Type B pancreatic cell (in vitro differentiated cells): ENCODE results near the gene BCL2L1. TPM values are rescaled to one million over a fixed set of nuclear protein-coding genes. Genes with fewer than 3 reads are reported as not detected.

Experiments
- DNase-seq: peaks from one replicate; pipeline ENCODE4 v3.0.0; 2021; ENCODE audit warnings: mixed read lengths; ENCODE audit not compliant: unreplicated experiment; ENCODE audit errors: extremely low spot score
- H3K27ac Mint-ChIP-seq: 2 replicates; pipeline ENCODE4 v1.8.0; 2021; ENCODE audit warnings: mild to moderate bottlenecking, mixed read lengths
- H3K27me3 Mint-ChIP-seq: 2 replicates; pipeline ENCODE4 v1.8.0; 2021; ENCODE audit warnings: mixed read lengths
- H3K36me3 Mint-ChIP-seq: 2 replicates; pipeline ENCODE4 v1.8.0; 2021; ENCODE audit warnings: mixed read lengths
- H3K4me1 Mint-ChIP-seq: one replicate; pipeline ENCODE4 v1.8.0; 2021; ENCODE audit warnings: mixed read lengths; ENCODE audit not compliant: unreplicated experiment
- H3K4me3 Mint-ChIP-seq: 2 replicates; pipeline ENCODE4 v1.8.0; 2021; ENCODE audit warnings: mild to moderate bottlenecking, mixed read lengths
- H3K9me3 Mint-ChIP-seq: 2 replicates; pipeline ENCODE4 v1.8.0; 2021; ENCODE audit warnings: mixed read lengths
- total RNA-seq: library from RNA; stranded (reverse); gene quantifications from 2 replicates; pipeline ENCODE4 v1.2.1, GENCODE V29; 2021; ENCODE audit warnings: low replicate concordance
- TF ChIP-seq, protein P1 (sequence below): fragments of 200-600 bp; sonication (generic); conservative IDR thresholded peaks from 2 replicates; pipeline ENCODE4 v1.5.0; 2021; ENCODE audit warnings: antibody characterized with exemption, mild to moderate bottlenecking

The BCL2L1 gene
- total RNA-seq, 1 donor from 2014 or later = 142 TPM

- H3K27ac Mint-ChIP-seq = peak overlapping the region; percentile 57
- H3K27me3 Mint-ChIP-seq = no peaks in the 10 kb centered on the region
- no peak overlapping the region for H3K4me3 Mint-ChIP-seq
- TF ChIP-seq, protein P1, sequence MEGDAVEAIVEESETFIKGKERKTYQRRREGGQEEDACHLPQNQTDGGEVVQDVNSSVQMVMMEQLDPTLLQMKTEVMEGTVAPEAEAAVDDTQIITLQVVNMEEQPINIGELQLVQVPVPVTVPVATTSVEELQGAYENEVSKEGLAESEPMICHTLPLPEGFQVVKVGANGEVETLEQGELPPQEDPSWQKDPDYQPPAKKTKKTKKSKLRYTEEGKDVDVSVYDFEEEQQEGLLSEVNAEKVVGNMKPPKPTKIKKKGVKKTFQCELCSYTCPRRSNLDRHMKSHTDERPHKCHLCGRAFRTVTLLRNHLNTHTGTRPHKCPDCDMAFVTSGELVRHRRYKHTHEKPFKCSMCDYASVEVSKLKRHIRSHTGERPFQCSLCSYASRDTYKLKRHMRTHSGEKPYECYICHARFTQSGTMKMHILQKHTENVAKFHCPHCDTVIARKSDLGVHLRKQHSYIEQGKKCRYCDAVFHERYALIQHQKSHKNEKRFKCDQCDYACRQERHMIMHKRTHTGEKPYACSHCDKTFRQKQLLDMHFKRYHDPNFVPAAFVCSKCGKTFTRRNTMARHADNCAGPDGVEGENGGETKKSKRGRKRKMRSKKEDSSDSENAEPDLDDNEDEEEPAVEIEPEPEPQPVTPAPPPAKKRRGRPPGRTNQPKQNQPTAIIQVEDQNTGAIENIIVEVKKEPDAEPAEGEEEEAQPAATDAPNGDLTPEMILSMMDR = no peak
- peaks cover 35% of the 10 kb centered on the region for H3K36me3 Mint-ChIP-seq
- DNase-seq = no peak
- no peaks in the 10 kb centered on the region for H3K9me3 Mint-ChIP-seq
- H3K4me1 Mint-ChIP-seq = peaks cover 32% of the 10 kb centered on the region
These were observed 28.5 kb downstream of the BCL2L1 start for GRCh38 chr20:31693987-31694661.

DNA sequence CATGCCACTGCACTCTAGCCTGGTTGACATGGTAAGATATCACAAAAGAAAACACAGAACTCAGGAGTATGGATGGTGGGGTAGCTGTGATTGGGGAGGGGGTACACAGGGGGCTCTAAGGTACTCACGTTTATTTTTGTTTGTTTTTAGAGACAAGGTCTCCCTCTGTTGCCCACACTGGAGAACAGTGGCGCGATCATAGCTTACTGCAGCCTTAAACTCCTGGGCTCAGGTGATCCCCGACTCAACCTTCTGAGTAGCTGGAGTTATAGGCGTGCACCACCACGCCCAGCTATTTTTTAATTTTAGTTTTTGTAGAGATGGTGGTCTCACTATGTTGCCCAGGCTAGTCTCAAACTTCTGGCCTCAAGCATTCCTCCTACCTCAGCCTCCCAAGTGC lies 29.3 kb downstream of the BCL2L1 start:
- DNase-seq = no peak
- H3K4me3 Mint-ChIP-seq = no peak overlapping the region
- peak overlapping the region; percentile 31 for H3K27ac Mint-ChIP-seq
- H3K36me3 Mint-ChIP-seq = peaks cover 35% of the 10 kb centered on the region
- no peaks in the 10 kb centered on the region for H3K27me3 Mint-ChIP-seq
- H3K9me3 Mint-ChIP-seq = no peaks in the 10 kb centered on the region
- TF ChIP-seq, protein P1 = no peak
- peaks cover 27% of the 10 kb centered on the region for H3K4me1 Mint-ChIP-seq

GRCh38 chr20:31691646-31692275 lies 30.9 kb downstream of the BCL2L1 start:
- peak overlapping the region; percentile 15 for H3K4me3 Mint-ChIP-seq
- H3K9me3 Mint-ChIP-seq = no peaks in the 10 kb centered on the region
- TF ChIP-seq, protein P1 = no peak
- peaks cover 27% of the 10 kb centered on the region for H3K4me1 Mint-ChIP-seq
- no peaks in the 10 kb centered on the region for H3K27me3 Mint-ChIP-seq
- no peak for DNase-seq
- peaks cover 39% of the 10 kb centered on the region for H3K36me3 Mint-ChIP-seq
- peak overlapping the region; percentile 63 for H3K27ac Mint-ChIP-seq

DNA sequence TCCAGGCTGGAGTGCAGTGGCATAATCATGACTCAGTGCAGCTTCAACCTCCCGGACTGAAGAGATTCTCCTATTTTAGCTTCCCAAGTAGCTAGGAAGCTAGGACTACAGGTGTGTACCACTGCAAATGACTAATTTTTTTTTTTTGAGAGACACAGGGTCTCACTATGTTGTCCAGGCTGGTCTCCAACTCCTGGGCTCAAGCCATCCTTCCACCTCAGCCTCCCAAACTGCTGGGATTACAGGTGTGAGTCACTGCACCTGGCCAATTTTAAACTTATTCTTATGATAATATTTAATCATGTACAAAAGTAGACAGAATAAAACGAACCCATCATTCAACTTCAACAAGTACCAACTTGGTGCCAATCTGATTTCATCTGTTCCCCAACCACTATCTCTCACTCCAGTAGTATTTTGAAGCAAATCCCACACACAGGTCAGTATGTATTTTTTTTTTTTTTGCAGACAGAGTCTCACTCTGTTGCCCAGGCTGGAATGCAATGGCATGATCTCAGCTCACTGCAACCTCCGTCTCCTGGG lies 32.5 kb downstream of the BCL2L1 start:
- H3K36me3 Mint-ChIP-seq = peaks cover 42% of the 10 kb centered on the region
- DNase-seq = no peak
- H3K4me3 Mint-ChIP-seq = no peak overlapping the region
- peaks cover 39% of the 10 kb centered on the region for H3K4me1 Mint-ChIP-seq
- H3K9me3 Mint-ChIP-seq = no peaks in the 10 kb centered on the region
- peak overlapping the region; percentile 26 for H3K27ac Mint-ChIP-seq
- TF ChIP-seq, protein P1 = no peak
- no peaks in the 10 kb centered on the region for H3K27me3 Mint-ChIP-seq

- TF ChIP-seq, protein P1 = no peak
- Mint-ChIP-seq H3K36me3 (peaks cover 44% of the 10 kb centered on the region), H3K27ac (peak overlapping the region; percentile 73), H3K27me3 (no peaks in the 10 kb centered on the region), H3K4me1 (peaks cover 29% of the 10 kb centered on the region), H3K4me3 (no peak overlapping the region), H3K9me3 (no peaks in the 10 kb centered on the region)
- DNase-seq = no peak
These were observed 33.5 kb downstream of the BCL2L1 start for GRCh38 chr20:31689141-31689540.
